Measurements from ENCODE around the gene ECT2.

ECT2 gene

DNA sequence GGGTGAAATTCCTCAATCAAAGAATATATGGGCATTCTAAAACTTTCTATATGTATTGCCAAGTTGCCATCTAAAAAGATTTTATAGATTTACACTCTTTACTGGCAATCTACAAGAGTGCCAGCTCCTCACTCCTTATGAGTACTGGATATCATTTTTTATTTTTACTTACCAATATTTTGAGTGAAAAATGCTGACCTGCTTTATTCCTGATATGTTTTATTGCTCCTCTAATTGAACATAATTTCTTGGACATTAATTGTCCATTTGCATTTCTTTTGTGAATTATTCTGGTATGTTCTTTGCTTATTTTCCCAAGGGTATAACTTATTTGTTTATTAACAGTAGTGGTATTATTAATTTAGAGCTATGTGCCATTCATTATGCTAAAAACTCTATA is 96.8 kb downstream of the ECT2 start:
- no peaks in the 10 kb centered on the region for H3K9me3 ChIP-seq

DNA sequence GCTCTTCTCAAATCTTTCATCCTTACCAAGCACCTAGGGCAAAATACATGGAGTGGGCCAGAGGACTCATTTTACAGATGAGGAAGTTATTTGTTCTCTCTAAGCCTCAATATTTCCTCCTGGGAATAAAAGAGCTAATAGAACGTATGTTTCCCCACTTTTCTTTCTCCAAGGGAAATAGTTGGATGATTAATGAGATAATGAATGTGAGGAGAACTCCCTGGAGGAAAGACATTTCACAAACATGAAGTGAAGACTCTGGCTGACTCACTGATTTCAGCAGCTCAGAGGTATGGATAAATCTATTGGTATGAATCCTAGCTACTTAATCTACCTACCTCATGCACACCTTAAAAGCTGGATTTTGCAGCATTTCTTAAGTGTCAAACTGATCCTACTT is 98.4 kb downstream of the ECT2 start:
- H3K36me3 ChIP-seq, result no peaks in the 10 kb centered on the region
- H3K4me1 ChIP-seq, result peaks cover 4% of the 10 kb centered on the region
- H3K4me3 ChIP-seq (ENCODE audit: low read depth, low read length), result no peak overlapping the region
- TF ChIP-seq, protein P1, sequence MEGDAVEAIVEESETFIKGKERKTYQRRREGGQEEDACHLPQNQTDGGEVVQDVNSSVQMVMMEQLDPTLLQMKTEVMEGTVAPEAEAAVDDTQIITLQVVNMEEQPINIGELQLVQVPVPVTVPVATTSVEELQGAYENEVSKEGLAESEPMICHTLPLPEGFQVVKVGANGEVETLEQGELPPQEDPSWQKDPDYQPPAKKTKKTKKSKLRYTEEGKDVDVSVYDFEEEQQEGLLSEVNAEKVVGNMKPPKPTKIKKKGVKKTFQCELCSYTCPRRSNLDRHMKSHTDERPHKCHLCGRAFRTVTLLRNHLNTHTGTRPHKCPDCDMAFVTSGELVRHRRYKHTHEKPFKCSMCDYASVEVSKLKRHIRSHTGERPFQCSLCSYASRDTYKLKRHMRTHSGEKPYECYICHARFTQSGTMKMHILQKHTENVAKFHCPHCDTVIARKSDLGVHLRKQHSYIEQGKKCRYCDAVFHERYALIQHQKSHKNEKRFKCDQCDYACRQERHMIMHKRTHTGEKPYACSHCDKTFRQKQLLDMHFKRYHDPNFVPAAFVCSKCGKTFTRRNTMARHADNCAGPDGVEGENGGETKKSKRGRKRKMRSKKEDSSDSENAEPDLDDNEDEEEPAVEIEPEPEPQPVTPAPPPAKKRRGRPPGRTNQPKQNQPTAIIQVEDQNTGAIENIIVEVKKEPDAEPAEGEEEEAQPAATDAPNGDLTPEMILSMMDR (IDR thresholded peaks at IDR 0.05; ENCODE audit: low read depth, low read length), result no peak
- H3K9me3 ChIP-seq, result no peaks in the 10 kb centered on the region
- no peak for DNase-seq
- H3K27me3 ChIP-seq, result no peaks in the 10 kb centered on the region; the same call in 1 of the 2 replicates

More for the DNA sequence above, 96.8 kb downstream of the ECT2 start:
- H3K27me3 ChIP-seq, result no peaks in the 10 kb centered on the region; the same call in 1 of the 2 replicates
- TF ChIP-seq, protein P1 (IDR thresholded peaks at IDR 0.05; ENCODE audit: low read depth, low read length), result no peak
- DNase-seq, result no peak
- peaks cover 4% of the 10 kb centered on the region for H3K4me1 ChIP-seq
- H3K4me3 ChIP-seq (ENCODE audit: low read depth, low read length), result no peak overlapping the region
- no peaks in the 10 kb centered on the region for H3K36me3 ChIP-seq

DNA sequence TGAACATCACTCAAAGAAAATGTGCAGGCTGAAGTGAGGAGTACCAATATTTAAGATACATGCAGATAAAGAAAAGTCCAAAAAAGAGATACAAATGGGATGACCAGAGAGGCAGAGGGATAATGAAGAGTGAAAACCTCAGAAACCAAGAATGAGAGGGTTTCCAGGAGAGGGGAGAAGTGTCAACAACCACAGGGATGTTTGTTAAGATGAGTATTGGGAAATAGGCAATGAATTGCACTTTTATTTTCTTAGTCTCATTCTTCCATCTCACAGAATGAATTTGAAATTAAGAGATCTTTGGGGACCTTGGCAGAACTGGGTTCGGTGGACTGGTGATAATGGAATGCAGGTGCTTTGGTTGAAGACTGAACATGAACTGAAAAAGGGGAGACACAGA is 102.5 kb downstream of the ECT2 start:
- Histone ChIP-seq H3K9me3 (no peaks in the 10 kb centered on the region), H3K36me3 (no peaks in the 10 kb centered on the region), H3K27me3 (no peaks in the 10 kb centered on the region; the same call in 1 of the 2 replicates), H3K4me3 (ENCODE audit: low read depth, low read length) (no peak overlapping the region), H3K4me1 (no peaks in the 10 kb centered on the region)
- TF ChIP-seq, protein P1 (IDR thresholded peaks at IDR 0.05; ENCODE audit: low read depth, low read length), result no peak
- no peak for DNase-seq

DNA sequence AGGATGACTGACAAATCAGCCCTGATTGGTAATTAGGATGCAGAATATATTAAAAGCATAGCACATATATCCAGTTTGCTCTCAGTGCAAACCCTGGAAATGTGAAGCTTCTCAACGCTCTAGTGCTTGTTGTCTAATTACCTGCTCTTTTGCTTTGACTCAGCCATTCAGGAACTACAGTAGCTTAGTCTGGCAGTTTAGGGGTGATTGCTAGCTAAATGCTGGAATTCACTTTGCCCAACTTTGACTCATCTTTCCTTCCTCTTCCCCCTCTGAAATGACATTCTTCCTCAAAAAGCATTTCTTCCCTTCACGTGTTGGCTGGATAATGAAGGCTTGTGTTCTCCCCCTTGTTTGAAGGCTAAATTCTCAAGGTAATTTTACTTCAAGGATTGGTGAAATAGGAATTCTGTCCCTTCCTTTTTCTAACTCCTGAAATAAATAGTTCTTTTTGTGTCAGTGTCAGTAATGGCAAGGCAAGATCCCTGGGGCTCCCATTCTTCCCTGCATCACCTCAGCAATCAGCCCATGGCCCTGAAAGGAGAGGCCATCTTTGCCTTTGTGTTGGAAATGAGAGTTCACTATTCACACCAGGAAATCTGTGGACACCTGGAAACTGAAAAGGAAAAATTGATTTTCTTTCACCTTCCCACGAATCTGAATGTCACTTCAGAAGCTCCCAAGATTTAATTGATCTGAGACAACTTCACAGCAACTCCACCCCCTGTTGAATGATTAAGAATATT is 103.6 kb downstream of the ECT2 start:
- Histone ChIP-seq H3K27me3 (no peaks in the 10 kb centered on the region; the same call in 1 of the 2 replicates), H3K4me1 (no peaks in the 10 kb centered on the region), H3K9me3 (no peaks in the 10 kb centered on the region), H3K36me3 (no peaks in the 10 kb centered on the region), H3K4me3 (ENCODE audit: low read depth, low read length) (no peak overlapping the region)
- no peak for DNase-seq
- TF ChIP-seq, protein P1 (IDR thresholded peaks at IDR 0.05; ENCODE audit: low read depth, low read length), result no peak

DNA sequence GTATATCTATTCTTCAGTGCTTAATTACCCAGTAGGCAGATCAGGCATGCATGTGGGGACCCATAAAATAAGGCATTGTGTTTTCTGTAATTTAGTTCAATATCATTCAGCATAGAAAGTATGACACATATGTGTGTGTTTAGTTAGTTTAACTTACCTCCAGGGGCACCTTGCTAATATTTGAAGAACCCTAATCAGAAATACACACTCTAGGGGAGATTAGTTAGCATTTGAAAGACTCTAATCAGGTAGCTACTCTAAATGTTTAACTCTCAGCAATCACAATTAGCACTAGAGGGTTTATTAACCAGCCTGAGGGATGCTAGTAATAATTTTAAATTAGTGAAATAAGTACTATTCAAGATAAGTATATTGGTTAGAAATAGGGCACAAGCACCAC is 104.5 kb downstream of the ECT2 start:
- H3K9me3 ChIP-seq, result no peaks in the 10 kb centered on the region
- DNase-seq, result no peak
- no peaks in the 10 kb centered on the region for H3K4me1 ChIP-seq
- TF ChIP-seq, protein P1 (IDR thresholded peaks at IDR 0.05; ENCODE audit: low read depth, low read length), result no peak
- H3K36me3 ChIP-seq, result no peaks in the 10 kb centered on the region
- H3K27me3 ChIP-seq, result no peaks in the 10 kb centered on the region; the same call in 1 of the 2 replicates
- no peak overlapping the region for H3K4me3 ChIP-seq (ENCODE audit: low read depth, low read length)
